HG03175 (cell line): ENCODE measurements around the gene HOXD9.

Experiments used
- ATAC-seq: cut with Tn5 transposase; IDR thresholded peaks from one replicate; pipeline ENCODE4 v1.9.1; 2021; ENCODE audit warnings: mild to moderate bottlenecking, moderate library complexity; ENCODE audit not compliant: unreplicated experiment

The HOXD9 gene

DNA sequence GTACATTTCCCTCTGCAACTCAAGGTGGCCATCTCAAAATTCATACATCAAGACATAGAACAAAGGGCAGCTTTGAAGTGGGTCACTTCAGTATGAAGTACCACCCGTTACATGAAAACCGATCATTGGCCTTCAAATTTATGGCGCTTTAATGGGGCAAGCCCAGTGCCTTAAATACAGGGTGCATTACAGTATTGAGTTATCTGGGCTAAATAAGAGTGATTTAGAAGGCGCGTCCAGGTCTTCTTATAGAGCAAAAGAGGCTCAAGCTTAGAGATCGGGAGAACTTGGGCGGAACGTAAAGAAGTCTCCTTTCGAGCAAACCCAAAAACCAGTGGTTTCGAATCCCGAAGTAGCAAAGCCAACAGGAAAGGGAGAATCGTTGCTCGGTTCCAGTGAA, 41.7 kb downstream of the HOXD9 start:
- ATAC-seq = no peak

DNA sequence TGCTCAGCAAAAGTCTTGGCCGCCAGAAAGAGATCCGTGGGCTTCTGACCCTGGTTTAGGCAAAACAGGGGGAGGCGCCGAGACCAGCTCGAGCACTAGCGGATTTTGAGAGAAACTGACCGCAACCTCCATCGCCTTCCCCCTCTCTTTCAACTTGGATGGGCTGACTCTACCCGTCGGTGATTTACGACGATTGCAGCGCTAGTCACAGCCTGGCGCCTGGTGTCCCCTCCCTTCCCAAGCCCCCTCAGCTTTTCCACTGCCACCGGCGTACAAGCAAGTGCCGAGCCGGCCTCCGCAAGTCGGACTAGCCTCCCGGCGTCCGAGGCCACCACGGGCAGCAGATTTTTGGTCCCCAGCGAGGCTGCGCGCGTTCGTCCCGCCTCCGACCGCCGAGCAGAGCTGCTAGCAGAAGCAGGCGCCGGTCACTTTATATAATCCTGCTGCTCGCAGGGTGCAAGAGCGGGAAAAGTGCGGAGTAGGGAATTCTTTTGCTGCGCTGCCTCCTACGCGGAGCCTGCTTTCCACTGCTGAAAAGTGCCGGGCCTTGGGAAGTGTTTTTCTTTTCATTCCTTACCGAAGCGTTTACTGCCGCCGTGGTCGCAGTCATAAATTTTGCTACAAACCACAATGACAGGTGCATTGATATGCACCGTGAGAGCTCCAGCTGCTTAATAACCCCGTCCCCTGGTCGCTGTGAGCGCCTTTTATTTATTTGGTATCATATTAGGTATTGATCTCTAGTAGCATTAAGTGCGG, 42.3 kb downstream of the HOXD9 start:
- ATAC-seq = no peak

DNA sequence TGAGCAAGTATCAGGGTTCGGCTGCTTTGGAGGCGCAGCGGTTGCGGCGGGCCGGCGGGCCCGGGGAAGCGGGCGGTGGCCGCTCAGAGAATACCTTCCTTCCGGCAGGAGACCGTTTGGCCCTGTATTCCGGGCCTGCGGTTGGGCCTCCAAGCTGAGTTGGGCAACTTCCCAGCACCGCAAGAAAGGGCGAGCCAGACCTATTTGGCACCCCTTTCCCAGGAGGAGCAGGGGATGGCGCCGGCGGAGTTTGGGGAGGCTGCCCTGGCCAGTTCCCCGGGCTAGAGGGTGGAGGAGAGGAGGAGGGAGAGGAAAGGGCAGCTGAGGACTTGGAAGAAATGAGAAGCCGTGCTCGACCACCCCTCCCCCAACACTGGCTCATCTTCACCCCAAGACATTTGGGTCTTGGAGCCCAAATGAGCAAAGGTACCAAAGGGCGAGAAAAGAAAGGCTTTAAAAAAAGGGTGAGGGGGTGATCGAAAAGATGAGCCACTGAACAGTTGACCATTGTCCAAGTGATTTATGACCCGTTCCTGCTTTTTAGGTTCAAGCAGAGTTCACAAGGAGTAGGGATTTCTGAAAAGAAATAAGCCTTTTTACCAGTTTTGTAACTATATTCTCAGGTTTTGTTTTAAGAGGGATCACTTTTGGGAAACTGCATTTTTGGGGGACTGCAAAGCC, 43.0 kb downstream of the HOXD9 start:
- ATAC-seq = no peak

DNA sequence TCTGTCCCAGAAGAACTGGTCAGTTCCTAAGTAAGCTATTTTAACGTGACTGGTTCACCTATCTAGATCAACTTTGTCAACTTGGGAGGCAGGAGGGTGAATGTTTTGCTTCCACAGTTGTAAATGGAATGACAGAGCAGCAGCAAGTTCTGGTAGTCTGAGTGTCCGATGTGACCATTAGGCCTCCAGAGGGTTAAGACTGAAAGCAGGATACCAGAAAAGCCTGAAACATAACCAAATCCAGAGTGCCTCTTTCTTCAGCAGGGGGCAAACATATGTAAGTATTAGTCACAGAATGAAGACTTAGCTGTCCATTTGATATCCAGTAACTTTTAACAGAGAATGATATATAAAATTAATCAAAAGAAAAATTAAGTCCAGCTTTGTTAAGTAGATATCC, 43.8 kb downstream of the HOXD9 start:
- ATAC-seq = no peak

DNA sequence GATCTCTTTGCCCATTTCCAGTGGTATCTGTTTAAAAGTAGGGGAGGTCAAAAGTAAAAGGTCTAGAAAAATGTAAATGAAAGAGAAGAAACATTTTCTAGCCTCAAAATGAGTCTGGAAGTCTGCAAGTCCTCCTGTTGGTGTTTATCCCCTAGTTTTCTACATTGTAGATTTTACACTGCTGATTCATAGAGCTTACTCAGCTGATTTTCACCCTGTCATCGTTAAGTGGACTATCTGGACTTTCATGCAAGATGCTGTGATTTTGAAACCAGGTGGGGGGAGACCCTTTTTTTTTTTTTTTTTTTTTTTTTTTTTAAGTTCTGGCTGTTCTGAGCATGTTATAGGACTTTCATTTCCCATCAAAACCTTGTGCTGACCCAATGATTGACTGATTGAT, 44.9 kb downstream of the HOXD9 start:
- ATAC-seq = no peak

DNA sequence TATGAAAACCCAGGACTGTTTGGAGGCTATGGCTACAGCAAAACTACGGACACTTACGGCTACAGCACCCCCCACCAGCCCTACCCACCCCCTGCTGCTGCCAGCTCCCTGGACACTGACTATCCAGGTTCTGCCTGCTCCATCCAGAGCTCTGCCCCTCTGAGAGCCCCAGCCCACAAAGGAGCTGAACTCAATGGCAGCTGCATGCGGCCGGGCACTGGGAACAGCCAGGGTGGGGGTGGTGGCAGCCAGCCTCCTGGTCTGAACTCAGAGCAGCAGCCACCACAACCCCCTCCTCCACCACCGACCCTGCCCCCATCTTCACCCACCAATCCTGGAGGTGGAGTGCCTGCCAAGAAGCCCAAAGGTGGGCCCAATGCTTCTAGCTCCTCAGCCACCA, 46.7 kb downstream of the HOXD9 start:
- no peak for ATAC-seq

DNA sequence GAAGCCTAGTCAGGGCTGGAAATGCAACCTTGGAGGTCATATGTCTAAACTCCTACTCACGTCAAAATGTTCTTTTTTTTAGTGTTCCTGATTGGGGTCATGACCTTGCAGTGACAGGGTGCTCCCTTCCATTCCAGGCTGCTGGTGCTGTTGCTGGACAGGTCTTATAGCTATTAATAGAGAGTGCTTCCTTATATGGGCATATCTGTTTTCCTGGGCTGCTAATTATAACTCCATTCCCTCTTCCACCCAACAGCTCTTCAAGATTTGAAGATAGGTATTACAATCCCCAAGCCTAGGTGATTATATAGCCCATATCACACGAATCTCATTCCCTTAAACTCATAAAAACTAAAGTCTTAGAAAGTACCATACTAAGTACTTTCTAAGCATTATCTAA, 47.2 kb downstream of the HOXD9 start:
- no peak for ATAC-seq

DNA sequence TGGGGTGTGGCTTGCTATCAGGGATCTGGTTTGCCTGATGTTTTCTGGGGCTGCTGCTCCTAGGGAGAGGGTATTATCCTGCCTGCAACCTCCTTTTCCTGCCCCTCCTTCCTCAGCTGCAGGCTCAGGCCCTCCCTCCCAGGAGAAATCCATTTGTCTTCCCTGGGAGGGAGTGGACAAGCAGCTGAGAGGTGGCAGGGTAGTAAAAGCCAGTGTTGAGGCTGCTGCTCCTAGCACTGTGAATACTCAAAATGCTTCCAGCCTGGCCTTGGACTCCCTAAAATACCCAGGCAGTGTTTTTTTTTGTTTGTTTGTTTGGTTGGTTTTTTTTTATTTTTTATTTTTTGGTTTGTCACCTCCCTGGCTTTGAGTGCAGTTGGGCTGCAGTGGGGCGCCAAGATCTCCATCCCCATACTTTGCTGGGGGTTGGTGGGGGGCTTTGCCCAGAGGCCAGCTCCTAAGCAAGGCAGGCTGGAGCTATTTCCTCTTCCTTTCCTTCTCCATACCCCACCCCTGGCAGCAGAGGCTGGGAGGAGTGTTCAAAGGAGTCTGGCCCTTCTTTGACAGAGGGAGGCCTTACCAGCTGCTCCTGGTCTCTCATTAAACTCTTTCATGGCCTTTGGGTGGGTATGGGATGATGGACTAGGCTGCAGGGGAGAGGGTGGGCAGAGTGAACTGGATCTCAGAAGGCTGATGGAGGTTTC, 48.2 kb downstream of the HOXD9 start:
- ATAC-seq = no peak

DNA sequence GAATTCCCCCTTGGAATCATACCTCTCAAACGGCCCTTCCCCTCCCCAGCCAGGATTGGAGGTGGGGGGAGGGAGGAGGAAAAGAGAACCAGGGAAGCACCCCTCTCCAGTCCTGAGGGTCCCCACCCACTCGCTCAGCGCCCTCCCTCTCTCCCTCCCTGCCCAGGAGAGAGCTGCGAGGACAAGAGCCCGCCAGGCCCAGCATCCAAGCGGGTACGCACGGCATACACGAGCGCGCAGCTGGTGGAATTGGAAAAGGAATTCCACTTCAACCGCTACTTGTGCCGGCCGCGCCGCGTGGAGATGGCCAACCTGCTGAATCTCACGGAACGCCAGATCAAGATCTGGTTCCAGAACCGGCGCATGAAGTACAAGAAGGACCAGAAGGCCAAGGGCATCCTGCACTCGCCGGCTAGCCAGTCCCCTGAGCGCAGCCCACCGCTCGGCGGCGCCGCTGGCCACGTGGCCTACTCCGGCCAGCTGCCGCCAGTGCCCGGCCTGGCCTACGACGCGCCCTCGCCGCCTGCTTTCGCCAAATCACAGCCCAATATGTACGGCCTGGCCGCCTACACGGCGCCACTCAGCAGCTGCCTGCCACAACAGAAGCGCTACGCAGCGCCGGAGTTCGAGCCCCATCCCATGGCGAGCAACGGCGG, 49.0 kb downstream of the HOXD9 start:
- ATAC-seq = no peak

DNA sequence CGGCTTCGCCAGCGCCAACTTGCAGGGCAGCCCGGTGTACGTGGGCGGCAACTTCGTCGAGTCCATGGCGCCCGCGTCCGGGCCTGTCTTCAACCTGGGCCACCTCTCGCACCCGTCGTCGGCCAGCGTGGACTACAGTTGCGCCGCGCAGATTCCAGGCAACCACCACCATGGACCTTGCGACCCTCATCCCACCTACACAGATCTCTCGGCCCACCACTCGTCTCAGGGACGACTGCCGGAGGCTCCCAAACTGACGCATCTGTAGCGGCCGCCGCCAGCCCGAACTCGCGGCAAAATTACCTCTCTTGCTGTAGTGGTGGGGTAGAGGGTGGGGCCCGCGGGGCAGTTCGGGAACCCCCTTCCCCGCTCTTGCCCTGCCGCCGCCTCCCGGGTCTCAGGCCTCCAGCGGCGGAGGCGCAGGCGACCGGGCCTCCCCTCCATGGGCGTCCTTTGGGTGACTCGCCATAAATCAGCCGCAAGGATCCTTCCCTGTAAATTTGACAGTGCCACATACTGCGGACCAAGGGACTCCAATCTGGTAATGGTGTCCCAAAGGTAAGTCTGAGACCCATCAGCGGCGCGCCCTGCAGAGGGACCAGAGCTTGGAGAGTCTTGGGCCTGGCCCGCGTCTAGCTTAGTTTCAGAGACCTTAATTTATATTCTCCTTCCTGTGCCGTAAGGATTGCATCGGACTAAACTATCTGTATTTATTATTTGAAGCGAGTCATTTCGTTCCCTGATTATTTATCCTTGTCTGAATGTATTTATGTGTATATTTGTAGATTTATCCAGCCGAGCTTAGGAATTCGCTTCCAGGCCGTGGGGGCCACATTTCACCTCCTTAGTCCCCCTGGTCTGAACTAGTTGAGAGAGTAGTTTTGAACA, 49.7 kb downstream of the HOXD9 start:
- ATAC-seq = no peak

DNA sequence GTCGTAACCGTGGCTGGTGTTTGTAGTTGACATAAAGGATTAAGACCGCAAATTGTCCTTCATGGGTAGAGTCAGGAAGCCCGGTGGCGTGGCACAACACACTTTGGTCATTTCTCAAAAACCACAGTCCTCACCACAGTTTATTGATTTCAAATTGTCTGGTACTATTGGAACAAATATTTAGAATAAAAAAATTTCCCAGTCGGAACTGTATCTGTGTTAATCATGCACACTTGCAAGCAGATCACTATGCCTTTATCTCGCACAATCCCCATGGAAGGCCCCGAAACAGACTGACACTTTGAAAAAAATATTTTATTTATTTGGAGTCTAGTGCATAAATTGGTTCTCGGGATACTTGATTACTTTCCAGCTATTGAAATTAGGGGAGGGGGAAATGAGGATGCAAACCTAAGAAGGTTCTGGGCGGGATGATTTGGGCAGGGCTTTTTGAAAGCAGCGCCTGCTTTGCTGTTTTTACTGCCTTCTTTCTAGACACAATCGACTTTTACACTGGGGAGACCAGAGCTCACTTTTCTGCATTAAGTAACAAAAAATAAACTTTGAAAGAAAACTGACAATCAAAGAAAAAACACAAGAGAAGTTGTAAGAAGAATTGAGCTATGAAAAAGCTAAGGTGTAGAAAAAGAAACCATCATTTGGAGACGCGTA, 50.5 kb downstream of the HOXD9 start:
- no peak for ATAC-seq

DNA sequence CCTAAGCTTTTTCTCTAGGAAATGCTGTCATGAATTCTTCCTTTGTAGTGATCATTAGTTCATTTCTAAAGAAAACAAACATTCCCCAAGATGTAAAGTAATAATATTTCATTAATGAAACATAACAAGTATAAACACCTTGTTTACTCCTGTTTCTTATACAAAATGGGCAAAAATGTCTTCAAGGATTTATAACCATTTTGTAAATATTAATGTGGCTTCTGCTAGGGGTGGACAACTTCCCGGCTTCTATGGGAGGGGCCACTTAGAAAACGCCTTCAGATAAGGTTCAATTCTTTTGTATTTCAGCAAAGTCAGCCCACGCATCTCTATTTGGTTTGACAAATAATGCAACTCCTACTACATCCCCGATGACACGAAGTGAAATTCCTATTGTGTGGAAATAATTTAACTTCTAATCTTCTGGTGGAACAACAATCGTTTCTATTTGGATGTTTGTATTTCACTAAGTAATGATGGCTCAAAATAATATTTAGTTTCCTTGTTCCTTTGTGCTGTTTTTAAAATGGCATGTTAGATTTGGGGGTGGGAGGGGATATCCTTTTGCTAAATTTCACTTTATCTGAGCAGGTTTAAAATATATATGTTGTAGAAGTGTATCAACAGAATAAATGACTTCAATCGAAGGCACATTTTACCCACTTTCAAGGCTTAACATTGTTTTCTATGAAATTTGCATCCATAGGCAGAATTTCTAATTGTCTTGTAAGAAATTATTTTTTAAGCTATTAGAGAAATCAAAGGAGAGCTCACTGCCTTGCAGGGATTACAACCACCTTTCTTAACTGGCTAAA, 51.3 kb downstream of the HOXD9 start:
- no peak for ATAC-seq

DNA sequence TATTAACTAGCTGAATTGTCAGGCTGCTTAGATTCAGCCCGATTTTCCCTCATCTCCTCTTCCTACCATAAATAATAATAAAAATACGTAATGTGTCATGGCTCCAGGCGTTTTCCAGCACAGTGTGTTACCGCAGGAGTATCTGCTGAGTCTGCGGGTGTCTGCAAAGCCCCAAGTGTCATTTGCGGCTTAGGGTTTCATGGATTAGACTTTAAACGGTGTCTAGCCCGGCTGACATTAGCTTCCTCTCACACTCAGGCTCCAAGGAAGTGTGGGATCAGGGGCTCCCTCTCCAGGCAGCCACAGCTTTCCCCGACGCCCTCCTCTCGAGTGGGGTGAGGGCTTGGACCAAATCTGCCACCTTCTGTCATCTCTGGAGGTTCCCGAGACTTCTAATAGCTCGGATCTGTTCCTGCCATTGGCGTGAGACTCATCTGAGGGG, 51.9 kb downstream of the HOXD9 start:
- no peak for ATAC-seq
